Hepatocyte (in vitro differentiated cells): Measurements from ENCODE around the gene GTF3A.

Source experiments
- EZH2 ChIP-seq: fragments of 200-600 bp; sonication (generic); IDR thresholded peaks from 2 replicates; pipeline ENCODE4 v1.6.1; 2016; ENCODE audit warnings: antibody characterized with exemption, mild to moderate bottlenecking, borderline replicate concordance
- EZH2phosphoT487 ChIP-seq: fragments of 200-600 bp; sonication (generic); IDR thresholded peaks from one replicate; pipeline ENCODE4 v1.6.1; 2018; ENCODE audit warnings: antibody characterized with exemption, mild to moderate bottlenecking, low read depth, moderate library complexity; ENCODE audit not compliant: unreplicated experiment, severe bottlenecking
- TF ChIP-seq, protein P1 (sequence below): fragments of 200-600 bp; sonication (generic); IDR thresholded peaks from 2 replicates; pipeline ENCODE4 v1.5.1; 2016; ENCODE audit warnings: antibody characterized with exemption, mild to moderate bottlenecking; ENCODE audit not compliant: poor library complexity

DNA sequence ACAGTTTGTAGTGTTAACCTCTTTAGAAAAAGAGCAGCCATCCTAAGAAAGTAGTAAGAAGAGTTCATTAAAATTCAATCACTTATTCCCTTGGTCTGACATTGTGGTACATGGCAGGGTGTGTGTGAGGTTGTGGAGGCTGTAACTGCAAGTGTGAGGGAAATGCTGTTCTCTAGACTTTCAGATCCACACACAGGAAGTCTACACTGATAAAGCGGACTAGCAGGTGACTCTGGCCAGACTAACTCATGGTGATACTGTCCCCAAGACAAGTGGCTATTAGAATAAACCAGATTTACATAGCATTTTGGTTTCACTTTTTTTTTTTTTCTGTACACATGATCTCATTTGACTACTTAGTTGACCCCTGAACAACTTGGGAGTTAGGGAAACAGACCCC is 16.0 kb downstream of the GTF3A start:
- TF ChIP-seq, protein P1, sequence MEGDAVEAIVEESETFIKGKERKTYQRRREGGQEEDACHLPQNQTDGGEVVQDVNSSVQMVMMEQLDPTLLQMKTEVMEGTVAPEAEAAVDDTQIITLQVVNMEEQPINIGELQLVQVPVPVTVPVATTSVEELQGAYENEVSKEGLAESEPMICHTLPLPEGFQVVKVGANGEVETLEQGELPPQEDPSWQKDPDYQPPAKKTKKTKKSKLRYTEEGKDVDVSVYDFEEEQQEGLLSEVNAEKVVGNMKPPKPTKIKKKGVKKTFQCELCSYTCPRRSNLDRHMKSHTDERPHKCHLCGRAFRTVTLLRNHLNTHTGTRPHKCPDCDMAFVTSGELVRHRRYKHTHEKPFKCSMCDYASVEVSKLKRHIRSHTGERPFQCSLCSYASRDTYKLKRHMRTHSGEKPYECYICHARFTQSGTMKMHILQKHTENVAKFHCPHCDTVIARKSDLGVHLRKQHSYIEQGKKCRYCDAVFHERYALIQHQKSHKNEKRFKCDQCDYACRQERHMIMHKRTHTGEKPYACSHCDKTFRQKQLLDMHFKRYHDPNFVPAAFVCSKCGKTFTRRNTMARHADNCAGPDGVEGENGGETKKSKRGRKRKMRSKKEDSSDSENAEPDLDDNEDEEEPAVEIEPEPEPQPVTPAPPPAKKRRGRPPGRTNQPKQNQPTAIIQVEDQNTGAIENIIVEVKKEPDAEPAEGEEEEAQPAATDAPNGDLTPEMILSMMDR: no peak
- TF ChIP-seq EZH2phosphoT487 (no peak), EZH2 (no peak)
